HG02884 (cell line): ENCODE measurements around the gene GGNBP2.

Experiments
- ATAC-seq: cut with Tn5 transposase; IDR thresholded peaks from one replicate; pipeline ENCODE4 v1.9.1; 2021; ENCODE audit warnings: mild to moderate bottlenecking, moderate library complexity; ENCODE audit not compliant: unreplicated experiment

Gene GGNBP2

DNA sequence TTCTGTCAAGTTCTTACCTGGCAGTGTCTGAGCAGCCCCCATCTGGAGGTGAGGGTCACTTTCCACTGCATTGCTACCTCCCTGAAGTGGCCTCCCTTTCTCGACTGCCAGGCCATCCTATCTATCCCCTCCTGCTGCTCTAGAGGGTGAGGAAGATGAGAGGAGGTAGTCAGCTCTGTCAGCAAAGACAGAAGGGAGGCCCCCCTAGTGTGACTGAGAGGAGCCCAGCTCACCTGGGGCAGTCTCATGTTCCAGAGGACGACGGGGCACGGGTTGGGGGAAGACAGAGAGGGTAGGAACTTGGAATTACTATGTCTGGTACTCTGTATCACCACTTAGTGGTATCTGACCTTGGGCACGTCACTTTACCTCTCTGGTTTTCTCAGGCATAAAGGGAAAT, 32.1 kb upstream of the GGNBP2 start:
- no peak for ATAC-seq

DNA sequence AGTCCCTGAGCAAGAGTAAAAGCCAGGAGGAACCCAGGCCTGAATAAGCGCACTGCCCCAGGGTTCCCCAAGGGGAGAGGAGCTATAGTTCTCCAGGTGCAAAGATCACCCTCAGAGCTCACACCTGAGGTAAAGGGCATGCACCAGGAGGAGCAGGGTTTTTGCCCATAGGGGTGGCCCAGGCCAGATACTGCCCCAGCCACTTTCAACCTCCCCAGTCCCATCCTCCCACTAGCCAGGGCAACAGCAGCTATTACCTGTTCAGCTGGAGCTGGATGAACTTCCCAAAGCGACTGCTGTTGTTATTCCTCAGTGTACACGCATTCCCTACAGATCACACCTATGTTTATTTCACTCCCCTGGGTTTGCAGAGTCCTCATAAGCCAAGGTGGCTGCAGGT, 29.9 kb upstream of the GGNBP2 start:
- ATAC-seq, result no peak

DNA sequence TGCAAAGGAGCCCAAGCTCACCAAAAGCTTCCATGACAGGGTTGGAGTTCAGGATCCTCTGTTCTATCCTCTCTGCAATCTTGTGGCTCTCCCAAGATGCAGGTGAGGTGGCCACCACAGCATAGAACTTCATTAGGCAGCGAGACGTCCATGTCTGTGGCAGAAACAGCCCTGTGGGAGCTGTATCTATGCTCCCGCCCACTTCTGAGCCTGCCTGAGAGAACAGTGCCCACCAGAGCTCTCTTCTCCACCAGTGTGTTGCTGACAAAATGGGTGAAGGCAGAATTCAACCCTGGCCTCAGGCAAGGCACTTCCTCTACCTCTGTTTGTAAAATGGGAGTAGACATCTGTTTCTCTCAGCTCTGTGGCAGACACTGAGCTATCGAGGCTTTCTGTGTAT, 28.9 kb upstream of the GGNBP2 start:
- no peak for ATAC-seq

DNA sequence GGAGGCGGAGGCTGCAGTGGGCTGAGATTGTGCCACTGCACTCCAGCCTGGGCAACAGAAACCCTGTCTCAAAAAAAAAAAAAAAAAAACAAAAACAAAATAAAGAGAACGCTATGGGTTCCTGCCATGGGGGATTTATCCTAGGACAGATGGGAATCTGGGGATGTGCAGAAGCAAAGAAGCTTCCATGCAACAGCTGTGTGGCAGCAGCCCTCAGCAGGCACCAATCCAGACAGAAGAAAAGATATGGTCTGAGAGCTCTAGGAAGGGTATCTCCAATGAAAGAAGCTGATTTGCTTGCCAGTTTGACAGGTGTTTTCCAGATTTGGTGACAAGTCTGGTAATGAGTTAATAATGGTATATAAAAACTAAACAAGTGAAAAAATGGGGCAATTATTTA, 21.6 kb upstream of the GGNBP2 start:
- no peak for ATAC-seq

DNA sequence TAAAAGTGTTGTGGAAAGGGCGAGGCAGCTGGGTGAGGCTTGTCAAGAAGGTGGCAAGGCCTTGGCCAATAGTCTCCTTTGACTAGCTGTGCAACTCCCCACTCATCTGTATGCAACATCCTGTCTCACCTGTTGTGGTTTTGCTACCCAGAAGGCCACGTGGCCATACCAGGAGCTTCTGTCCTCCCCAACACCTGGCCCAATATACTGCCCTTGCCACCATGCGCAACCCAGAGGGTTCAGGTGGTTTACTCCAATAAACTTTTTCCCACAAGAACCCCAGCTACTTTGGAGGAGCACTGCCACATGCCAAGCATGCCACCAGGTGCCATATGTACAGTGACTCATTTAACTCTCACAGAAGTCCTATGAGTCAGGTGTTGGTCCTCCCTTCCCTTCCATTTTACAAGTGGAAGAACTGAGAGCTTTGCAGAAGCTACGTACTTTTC, 20.3 kb upstream of the GGNBP2 start:
- ATAC-seq, result no peak

DNA sequence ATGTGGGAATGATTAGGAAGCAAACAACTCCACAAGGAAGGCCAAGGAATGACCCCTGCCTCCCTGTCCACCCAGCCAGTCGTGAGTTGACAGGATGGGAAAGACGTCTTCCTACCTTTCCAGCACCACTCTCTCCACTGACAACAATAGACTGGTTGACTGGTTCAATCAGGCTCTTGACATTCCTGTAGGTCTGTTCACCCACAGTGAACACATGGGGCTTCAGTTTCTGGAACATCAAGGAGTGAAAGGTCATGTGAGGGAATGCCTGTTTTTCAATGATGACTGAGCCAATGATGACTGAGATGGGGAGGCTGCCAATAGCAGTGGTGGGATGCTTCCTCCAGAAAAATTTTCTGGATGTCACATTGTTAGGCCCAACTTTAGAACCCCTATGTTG, 19.6 kb upstream of the GGNBP2 start:
- ATAC-seq, result no peak

DNA sequence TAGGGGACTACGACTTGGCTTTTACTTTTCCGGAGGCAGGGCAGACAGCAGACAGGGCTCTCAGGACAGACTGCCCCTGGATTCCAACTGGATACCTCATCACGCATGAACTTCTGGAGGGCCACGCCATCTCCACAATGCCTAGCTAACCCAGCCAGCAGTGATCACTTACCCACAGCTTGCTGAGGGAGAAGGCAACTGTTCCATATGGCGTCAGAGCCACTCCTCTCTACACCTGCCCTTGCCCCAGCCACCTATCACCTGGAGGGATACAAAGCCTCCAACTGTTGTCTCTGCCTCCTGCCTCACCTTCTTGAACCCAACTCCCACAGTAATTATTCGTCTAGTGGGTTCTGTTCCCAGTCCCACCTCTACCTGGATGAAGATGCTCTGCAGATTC, 18.8 kb upstream of the GGNBP2 start:
- ATAC-seq, result no peak

DNA sequence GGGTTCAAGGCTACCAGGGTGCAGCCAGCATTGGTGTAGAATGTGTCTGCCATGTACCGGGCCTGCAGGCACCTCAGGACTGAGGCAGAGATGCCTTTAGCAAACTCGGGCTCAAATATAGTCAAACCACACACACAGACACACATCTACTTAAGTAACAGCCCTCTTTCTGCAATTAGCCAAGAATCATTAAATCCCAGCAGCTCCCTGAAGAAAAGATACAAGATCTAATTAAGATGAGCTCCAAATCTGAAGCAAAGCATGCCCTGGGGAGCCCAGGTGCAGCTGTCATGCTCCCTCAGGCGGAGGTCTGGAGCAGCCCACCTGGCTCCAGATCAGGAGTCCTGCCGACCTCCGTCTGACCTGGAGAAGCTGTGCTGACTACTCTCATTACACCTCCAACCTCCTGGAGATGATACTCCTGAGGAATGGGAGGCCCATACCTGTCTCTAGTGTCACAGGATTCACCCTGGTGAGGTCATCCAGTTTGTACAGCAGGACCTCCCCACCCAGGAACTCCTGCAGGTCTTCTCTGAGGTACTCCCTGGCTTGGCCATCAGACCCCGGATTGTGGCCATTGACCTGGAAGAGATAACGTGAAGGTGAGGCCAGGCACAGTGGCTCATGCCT, 17.0 kb upstream of the GGNBP2 start:
- no peak for ATAC-seq

DNA sequence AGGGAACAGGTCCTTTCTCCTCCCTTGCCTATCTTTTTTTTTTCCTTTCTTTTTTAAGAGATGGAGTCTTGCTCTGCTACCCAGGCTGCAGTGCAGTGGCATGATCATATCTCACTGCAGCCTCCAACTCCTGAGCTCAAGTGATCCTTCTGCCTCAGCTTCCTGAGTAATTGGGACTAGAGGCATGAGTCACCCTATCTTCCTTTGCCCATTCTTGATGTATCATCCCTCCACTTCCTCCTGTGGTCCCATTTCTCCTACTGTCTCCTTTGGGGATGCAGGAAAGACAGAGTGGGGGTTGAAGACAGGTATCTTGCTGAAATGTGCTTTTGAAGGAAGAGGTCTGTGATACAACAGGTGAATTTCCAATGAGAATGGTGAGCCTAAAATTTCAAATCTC, 15.6 kb upstream of the GGNBP2 start:
- no peak for ATAC-seq

DNA sequence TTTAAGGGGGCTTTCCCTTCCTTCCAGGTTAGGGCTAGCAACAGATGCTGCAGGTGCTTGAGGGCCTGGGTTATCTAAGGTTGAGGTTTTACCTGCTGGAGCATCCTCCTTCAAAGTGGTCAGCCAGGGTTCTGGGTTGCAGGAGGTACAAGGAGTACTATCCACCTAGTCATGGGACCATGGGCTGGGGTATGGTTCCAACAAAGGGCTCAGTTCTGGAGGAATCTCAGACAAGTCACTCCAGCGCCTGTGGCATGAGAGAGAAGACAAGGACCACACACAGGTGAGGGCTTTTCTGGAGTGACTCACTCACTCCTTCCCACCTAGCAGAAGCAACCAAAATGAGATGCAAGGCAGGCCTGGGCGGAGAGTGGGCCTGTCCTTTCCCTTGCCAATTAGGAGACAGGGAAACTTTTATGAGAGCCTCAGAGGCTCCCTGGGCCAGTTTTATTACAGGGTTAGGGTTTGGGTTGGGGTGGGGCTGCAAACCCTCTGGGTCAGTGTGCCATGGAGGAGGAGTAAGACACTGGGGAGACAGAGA, 12.2 kb upstream of the GGNBP2 start:
- ATAC-seq, result no peak

DNA sequence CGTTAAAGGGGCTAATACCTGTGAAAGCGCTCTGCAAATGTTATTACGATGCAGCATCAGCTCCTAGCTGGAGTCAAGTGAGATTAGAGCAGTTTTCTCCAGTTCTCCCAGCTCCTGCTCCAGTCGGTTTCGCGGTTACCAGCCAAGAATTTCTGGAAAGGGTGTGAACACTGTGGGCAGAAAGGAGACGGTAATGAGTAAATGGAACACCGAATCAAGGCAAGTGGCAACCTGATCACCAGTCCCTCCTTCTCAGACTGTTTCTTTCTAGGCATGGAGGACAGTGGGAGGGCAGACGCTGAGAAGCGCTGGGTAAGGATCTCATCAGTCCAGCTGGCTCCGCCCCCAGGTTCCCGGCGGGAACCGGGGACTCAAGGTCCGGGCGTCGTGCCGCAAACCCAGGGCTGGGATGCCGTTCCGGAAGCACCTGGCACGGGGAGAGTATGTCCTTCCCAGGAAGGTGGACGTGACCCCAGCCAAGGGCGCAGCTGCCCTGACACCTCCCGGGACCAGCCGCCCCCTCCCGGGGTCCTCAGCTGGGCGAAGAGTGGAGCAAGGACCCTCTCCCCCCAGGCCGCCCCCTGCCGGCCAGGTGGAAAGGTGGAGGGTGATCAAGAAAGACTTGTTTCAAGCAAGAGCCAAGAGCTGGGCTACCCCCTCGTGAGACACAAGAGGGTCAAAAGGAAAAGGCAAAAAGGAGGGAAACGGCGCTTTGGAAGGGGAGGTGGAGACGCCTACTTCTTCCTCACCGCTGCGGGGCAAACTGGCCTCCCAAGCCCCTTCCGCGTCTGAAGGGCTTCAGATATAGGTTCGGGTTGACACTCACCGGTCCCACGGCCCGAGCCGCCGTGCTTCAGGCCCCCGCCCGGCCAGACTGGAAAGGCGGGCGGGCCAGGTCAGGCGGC, 10.5 kb upstream of the GGNBP2 start:
- peak; percentile 36 for ATAC-seq

DNA sequence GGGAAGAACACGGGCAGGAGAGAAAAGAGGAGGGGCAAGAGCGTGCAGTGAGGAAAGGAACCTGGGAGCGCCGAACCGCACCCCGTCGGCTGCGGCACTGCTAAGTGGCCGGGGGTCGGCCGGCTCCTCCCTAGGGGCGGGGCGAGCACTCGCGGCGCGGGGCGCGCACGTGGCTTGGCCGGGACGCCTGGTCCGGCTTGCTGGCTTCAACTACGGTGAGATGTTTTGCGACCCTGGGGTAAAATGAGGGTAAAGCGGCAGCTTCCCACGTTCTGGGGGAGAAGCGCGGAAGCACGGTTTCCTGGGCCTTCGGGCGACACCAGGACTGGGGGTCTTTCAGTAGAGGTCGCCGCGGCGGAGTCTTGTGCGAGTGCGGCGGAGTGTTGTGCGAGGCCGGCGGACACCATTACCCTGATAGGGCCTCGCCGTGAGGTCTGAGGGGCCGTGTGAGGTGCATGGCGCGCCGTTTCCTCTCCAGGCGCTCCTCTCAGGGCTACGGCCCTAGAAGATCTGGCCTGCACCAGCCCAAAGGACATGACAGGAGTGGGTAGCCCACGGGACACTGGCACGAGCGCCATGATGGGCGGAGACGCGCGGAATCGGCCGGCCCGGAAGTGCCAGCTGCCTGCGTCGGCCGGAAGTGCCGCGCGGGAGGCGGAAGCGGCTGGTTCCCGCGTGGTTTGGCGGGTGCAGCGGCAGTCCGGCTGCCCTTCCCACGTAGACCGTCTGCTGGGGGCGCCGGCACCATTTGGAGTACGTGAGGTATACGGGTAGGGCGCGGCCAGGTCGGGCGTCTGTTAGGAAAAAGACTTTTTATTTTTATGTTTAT, 9.7 kb upstream of the GGNBP2 start, which contains the start of the genes MYO19 and PIGW:
MYO19 (minus strand) TSS at position 29 of the 829 bp plus-strand sequence. CDS start 2,330 bp downstream, outside the sequence.
PIGW (plus strand) TSS at position 148 of the 829 bp plus-strand sequence. CDS start 2,115 bp downstream, outside the sequence.
- peak; percentile 62 for ATAC-seq

DNA sequence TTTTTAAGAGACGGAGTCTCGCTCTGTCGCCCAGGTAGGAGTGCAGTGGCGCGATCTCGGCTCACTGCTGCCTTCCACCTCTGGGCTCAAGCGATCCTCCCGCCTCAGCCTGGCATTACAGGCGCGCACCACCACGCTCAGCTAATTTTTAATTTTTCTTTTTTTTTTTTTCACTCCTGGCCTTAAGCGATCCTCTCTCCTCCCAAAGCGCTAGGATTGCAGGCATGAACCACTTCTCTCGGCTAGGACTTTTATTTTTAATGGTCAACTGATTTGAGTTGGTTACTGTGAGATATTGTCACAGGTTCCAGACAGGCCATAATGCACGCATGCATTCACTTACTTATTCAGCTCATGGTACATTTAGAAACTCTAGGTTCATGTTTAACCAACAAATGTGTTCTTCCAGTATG, 9.0 kb upstream of the GGNBP2 start:
- peak; percentile 12 for ATAC-seq

DNA sequence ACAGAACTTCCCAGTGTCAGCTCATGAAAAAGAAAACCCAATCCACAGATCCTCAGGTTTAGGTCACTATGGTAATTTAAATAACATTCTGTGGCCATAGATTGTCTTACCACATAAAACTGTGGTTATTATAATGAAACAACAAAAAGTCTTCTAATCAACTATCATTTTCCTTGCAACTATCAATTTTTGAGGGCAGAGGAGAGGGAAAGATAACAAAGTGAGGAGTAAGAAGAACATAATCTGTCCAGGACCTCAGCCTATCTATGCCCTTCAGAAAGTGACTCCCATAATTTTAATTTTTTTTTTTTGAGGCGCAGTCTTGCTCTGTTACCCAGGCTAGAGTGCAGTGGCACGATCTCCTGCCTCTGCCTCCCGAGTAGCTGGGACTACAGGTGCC, 4.0 kb upstream of the GGNBP2 start:
- ATAC-seq, result no peak

DNA sequence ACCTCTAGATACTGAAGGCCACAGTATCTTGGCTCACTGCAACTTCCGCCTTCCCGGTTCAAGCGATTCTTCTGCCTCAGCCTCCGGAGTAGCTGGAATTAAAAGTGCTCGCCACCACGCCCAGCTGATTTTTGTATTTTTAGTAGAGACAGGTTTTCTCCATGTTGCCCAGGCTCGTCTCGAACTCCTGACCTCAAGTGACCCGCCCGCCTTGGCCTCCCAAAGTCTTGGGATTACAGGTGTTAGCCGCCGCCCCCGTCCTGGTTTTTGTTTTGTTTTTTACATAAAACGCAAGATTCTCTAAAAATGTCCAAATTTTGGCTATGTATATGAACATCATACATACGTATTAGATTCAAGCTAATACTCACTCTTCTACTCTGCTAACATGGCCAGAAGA, 2.0 kb upstream of the GGNBP2 start:
- ATAC-seq, result no peak

DNA sequence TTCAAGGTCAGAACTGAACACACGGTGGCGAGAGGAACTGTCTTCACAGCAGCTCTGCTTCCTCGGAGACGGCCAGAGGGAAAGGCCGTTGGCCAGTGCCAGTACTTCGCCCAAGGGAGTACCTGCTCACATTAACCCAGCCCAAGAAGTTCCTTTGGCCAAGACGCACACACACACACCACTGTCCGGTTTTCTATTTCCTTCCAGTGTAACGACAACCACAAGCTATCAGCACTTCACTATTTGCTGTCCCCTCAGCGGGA, 744 bp upstream of the GGNBP2 start:
- ATAC-seq, result no peak

DNA sequence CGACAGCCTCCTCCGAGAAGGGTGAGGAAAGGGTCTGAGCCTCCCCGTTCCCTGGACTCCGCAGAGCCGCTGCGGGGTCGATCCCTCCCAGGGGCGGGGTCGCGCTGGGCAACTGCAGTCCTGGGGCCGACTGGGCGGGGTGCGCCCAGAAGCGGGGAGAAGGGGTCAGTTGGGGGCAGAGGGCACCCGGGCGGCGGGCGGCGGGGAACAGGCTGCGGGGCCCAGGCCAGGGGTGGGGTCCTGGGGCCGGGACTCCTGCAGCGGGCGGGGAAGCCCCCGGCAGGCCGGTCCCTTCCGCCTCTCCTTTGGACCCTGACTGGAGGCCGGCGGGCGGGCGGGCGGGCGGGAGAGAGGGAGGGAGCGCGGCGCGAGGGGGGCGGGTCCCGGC, 352 bp downstream of the GGNBP2 start:
- ATAC-seq, result no peak

DNA sequence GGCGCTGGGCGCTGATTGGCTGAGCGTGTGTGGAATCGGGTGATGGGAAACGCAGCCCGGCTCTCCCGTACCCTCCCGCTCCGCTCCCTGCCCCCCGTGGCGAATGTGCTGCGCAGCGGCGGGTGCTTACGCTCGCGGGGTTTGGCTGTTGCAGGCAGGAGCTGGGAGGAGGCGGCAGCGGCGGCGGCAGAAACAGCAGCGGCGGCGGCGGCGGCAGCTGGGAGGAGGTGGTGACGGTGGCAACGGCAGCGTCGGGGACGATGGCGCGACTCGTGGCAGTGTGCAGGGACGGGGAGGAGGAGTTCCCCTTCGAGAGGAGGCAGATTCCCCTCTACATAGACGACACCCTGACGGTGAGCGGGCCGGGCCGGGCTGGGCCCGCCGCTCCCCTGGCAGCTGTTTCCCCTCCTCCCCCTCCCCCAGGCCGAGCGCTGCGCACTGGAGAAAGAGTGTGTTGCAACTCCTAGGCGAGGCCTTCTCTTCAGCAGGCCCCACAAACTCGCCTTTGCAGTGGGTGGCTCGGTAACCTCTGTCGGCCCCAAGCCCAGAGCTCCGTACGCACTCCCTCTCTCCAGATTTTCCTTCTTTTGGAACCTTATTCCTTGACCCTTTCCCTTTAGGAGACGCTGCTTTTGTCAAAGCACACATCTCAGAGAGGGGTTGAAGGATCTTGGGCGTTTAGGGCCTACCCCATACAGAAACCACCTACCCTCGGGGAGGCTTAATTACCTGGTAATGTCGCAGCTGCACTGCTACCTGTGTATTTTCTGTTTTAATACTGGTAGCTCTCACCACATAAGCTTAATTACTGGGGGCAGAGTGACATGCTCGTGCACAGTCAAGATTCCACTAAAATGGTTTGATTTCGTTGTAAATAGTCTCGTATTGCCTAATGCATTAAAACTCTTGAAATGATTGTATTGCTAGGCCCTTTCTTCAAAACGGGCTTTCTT, 1.0 kb downstream of the GGNBP2 start:
- ATAC-seq, result peak; percentile 43

DNA sequence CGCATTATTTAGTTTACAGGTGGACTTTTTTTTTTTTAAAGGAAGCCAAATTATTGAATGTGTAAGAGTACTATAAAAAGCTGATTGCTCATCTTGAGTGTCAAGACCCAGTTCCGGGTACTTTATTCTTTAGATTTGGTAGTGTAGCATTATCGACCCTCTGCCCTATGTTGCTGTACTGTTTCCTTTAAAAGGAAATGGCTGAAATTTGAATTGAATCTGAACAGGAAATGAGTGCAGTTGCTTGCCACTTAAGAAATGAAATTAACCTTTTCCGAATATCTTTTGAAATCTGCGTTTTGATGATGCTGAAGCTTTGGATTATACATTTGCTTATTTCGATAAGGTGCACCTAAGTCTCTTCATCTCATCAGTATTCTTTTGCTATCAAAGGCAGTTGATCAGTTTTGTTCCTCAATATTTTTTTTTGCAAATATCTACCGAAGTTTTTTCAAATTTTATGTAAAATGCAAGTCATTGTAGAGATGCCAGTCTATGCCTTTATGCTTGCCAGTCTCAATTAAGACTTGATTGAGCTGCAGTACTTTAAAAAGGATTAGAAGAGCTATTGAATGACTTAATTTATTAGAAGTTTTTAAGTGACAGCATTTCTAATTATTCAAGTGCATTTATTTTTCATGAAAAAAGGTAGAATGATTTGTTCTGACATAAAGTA, 1.8 kb downstream of the GGNBP2 start:
- no peak for ATAC-seq

DNA sequence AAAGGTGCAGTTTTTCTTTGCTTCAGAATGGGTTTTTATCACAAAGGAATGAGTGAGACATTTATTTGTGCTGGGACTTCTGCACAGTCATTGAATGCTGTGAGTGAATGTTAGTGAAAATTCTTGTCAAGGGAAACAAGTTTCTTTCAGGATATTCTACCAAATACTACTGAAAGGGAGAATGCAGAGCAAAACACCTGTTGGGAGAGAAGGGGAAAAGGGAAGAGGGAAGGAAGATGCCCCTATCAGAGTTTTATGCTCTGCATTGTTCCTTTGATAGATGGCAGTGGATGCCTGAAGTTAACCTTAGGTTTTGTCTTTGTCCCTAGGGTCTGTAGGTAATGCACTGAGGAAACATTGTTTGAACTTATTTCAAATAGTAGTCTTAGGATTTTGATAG, 3.1 kb downstream of the GGNBP2 start:
- no peak for ATAC-seq
